Left renal cortex interstitium (tissue), 4 donors: ENCODE results near the gene SETBP1. TPM values are rescaled to one million over a fixed set of nuclear protein-coding genes. Genes with fewer than 3 reads are reported as not detected.

Experiments used
- DNase-seq, 4 donors: peaks; one replicate each; pipeline ENCODE4 v3.0.0-alpha.2; 2013; ENCODE audit warnings: low read depth in 4 of 4, low spot score in 2 of 4, missing footprints in 1 of 4
- polyA plus RNA-seq, 4 donors: library from polyadenylated mRNA; unstranded; fragments of 120-200 nt; gene quantifications; one replicate each; pipeline ENCODE4 v1.2.1, GENCODE V29; 2013; ENCODE audit not compliant: insufficient read length in 4 of 4

The SETBP1 gene
- polyA plus RNA-seq, 4 donors, result 28.3 to 34.8 (median 28.7) TPM

- DNase-seq, result no peak
Measured at GRCh38 chr18:45085916-45086624, 405.4 kb downstream of the SETBP1 start.

GRCh38 chr18:45086777-45087176, 406.1 kb downstream of the SETBP1 start:
- no peak for DNase-seq

- no peak for DNase-seq
Measured at GRCh38 chr18:45090526-45091140, 409.9 kb downstream of the SETBP1 start.

DNA sequence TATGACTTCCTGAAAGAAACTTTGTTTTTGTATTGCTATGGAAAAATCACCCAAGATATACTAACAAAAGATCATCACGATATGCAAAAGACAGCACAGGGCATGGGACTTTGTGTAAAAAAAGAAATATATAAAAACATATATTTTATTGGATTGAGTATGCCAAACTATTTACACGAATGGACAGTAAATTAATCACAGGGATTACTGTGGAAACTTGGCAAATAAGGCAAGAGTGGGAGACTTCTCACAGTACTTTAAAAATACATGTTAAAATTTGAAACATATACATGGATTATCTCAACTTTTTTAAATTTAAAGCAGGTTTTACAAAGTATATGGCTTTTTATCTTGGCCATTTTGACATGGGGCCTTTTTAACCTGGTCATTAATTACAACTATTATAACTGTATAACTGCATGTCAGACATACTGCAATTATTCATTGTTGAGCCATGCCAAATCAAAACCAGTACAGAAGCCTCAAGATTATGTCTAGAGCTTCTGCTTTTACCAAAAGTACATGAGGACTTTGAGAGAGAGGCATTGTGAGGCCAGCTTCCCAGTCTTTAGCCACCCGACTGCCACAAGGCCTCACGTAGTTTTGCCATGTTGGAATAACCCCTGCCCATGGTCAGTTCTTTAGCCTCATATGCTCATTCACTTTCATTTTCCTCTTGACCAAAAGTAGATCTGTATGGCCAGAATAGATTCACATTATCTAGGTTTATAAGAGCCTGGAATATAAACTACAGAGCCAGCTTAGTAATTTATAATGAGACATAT, 419.8 kb downstream of the SETBP1 start:
- DNase-seq, result no peak

- DNase-seq, result no peak
Measured at GRCh38 chr18:45102126-45102525, 421.4 kb downstream of the SETBP1 start.

DNA sequence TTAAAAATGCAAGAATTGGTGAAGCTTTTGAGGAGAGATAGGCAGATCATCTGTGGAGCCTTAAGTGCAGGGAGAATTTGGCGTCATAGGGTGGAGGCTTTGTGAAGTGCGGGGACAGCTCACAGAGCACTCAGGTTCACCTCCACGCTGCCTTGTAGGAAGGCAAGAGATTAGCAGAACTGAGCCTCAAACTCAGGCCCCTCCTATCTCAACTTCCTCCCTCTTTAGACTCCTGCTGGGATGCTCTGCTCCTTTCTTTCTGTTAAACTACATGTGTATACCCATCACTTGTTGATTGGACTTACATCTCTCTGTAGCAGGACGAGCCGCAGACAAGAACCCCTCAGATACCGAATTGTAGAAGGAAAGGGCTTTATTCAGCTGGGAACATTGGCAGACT, 422.2 kb downstream of the SETBP1 start:
- DNase-seq, result no peak

DNA sequence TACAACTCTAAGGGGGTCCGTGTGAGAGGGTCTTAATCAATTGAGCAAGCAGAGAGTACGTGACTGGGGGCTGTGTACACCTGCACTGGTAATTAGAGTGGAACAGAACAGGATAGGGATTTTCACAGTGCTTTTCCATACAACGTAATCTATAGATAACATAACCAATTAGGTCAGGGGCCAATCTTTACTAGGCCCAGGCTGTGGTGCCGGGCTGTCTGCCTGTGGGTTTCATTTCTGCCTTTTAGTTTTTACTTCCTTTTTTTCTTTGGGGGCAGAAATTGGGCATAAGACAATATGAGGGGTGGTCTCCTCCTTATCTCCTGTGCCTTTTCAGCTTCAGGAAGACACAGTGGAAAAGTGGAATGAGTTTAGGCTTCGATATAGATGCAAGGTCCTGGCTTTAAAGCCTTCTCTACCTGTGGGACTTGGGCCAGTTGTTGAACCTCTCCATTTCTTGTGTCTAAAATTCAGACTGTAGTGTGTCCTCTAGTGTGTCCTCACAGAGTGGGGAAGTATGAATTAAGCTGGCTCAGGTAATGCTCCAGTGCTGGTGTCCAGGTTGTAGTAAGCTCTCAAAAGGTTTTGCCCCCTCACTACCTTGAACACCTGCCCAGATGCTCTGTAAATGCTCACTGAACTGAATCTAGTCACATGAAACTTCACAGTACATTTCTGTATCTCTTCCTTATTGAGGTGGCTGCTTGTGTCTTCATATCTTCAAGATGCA, 422.8 kb downstream of the SETBP1 start:
- DNase-seq, result no peak

DNA sequence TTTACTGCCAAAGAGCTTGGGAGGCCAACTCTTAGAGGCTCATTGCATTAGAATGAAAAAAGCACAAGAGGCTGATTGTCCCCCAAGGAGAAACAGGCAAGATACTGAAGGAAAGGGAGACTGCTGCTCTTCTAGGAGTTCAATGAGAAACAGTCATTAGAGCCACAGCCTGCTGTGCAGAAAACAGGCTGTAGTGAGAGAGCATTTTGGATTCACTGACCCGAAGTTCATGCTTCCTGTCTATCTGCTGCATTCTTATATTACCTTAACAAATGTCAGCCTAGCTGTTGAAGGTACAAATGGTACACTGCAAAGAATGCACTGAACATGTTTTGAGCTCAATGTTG, 423.3 kb downstream of the SETBP1 start:
- no peak for DNase-seq

DNA sequence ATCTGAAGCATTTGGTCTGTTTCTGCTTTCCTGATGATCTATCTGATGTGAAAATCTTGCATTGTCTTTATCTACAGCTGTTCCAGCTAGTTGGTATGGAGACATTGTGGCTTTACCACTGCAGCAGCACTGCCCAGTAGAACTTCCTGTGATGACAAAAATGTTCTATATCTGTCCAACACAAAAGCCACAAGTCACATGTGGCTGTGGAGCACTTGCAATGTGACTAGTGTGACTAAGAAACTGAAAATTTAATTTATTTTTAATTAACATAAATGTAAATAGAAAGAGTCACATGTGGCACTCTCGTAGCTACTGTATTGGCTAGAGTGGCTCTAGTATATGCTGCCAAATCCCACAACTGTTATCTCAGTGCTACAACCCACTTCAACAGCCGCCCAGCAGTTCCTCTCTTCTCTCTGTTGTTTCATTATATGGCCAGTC, 425.7 kb downstream of the SETBP1 start:
- DNase-seq, result no peak

DNA sequence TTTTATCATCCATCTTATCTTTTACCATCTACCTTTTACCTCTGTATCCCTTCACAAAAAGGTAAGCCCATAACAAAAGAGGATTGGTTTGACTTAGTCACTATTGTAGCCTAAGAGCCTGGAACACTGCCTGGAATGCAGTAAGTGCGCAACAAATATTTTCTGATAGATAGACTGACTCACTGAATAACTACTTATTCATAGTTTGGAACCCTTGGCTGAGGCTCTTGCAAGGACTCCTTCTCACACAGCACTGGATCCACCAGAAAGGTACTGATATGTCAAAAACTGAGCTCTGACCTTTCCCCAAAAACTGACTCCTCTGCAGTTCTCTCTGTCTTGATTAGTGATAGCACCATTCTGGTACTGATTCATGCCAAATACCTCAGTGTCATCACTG, 426.7 kb downstream of the SETBP1 start:
- DNase-seq, result no peak

GRCh38 chr18:45108754-45109153, 428.1 kb downstream of the SETBP1 start:
- DNase-seq, result no peak

- DNase-seq, result no peak
Measured at GRCh38 chr18:45109271-45109670, 428.6 kb downstream of the SETBP1 start.

DNA sequence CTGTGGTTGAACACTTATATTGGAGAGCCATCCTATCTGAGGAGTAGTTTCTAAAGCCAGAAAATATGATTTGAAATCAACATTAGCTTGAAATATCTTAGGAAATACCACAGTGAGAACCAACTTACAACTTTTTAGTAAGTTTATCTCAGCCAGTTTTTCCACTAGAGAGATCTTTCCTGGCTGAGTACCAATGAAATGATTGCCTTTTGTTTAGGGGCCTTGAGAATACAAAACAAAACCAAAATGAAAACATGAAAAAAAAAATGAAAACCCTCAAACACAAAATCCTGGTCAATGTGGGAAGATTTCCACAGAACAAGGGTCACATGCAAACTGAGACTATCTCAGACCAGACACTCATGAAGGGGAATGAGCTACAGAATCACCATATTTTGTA, 429.0 kb downstream of the SETBP1 start:
- DNase-seq, result no peak

GRCh38 chr18:45110577-45111501, 430.2 kb downstream of the SETBP1 start:
- no peak for DNase-seq

DNA sequence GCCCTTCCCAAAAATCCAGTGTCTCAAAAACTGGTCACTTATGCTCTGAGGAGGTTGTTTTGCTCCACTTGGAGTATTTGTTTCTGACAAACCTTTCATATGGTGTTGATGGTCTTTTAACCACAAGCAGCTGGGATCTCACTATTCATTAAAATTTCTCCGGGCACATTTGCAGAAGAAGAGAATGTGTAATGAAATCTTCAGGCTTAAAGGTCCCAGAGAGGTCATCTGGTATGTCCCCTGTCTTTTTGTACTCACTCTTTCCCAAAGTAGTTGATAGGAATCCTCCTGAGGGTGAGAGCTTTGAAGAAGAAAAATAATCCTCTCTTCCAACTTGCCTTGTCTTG, 430.8 kb downstream of the SETBP1 start:
- DNase-seq, result no peak

DNA sequence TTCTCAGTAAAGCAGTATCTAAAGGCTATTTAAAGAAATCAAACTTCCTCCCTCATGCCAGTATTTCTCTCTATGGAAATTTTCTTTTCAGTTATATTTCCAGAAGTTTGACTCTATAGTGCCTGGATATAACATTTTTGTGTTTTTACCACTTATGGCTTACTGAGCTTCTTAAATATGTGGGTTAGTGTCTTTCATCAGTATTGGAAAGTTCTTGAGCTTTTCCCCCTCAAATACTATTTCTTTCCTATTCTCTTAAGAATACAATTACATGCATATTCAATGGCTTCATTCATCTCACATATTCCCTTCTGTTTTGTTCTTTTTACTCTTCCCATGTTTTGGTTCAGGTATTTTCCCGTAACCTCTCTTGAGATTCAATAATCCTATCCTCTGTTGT, 432.0 kb downstream of the SETBP1 start:
- DNase-seq, result no peak

DNA sequence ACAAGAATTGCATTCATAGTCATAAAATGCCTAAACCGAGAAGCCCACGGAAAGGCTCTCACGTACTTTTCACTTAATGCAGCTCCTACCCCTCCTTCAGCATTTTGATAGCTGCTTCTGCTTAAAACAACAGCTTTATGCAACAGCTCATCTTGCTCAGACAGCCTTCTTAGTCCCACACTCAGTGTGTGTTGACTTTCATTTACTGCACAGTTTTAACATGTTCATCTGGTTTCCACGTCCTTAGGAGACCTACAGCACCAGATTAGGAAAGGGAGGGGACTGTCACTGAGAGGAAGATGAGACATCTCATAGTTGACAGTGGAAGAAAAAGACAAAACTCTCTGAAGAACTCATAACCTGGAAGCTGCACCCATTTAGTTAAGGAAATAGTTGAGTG, 435.4 kb downstream of the SETBP1 start:
- DNase-seq, result no peak
